Cardiac muscle cell (in vitro differentiated cells and primary cell): Measurements from ENCODE around the gene GGA2. TPM values are rescaled to one million over a fixed set of nuclear protein-coding genes. Genes with fewer than 3 reads are reported as not detected.

Experiments used
- DNase-seq, 2 donors: peaks; one replicate each; pipeline versions ENCODE4 v3.0.0 to v3.0.0-alpha.2; 2010 to 2017; ENCODE audit warnings: low read depth in 1 of 2, low spot score in 1 of 2
- H3K27ac ChIP-seq: fragments of 200-600 bp; sonication (generic); 2 replicates; pipeline ENCODE4 v1.5.1; 2016
- H3K27me3 ChIP-seq: fragments of 200-600 bp; sonication (generic); 2 replicates; pipeline ENCODE4 v1.6.0; 2016; ENCODE audit warnings: control low read depth
- H3K36me3 ChIP-seq: fragments of 200-600 bp; sonication (generic); 2 replicates; pipeline ENCODE4 v1.5.1; 2016; ENCODE audit warnings: control low read depth
- H3K4me1 ChIP-seq: fragments of 200-600 bp; sonication (generic); 2 replicates; pipeline ENCODE4 v1.8.1; 2017; ENCODE audit warnings: low read depth, mild to moderate bottlenecking, mixed run types
- H3K4me3 ChIP-seq: fragments of 200-600 bp; sonication (generic); 2 replicates; pipeline ENCODE4 v1.5.1; 2016; ENCODE audit warnings: mild to moderate bottlenecking
- H3K9me3 ChIP-seq: fragments of 200-600 bp; sonication (generic); 2 replicates; pipeline ENCODE4 v1.5.1; 2017; ENCODE audit warnings: low read depth, mild to moderate bottlenecking, control low read depth
- polyA plus RNA-seq: library from polyadenylated mRNA; unstranded; fragments of >200 nt; fragmentation: Nextera tagmentation; extraction: Ambion mirVana; gene quantifications from 2 replicates; pipeline ENCODE4 v1.2.1, GENCODE V29; 2016
- total RNA-seq: library from RNA; depleted of rRNA; stranded (reverse); fragments of >200 nt; gene quantifications from 2 replicates; pipeline ENCODE4 v1.2.3, GENCODE V29; 2016
- TF ChIP-seq, protein P1 (sequence below): IDR thresholded peaks from 2 replicates; pipeline ENCODE4 v1.5.1; 2012; ENCODE audit warnings: low read depth, mild to moderate bottlenecking, low read length

The GGA2 gene
- total and polyA plus RNA-seq, 2 experiments from 2014 or later = 126 to 149 TPM

DNA sequence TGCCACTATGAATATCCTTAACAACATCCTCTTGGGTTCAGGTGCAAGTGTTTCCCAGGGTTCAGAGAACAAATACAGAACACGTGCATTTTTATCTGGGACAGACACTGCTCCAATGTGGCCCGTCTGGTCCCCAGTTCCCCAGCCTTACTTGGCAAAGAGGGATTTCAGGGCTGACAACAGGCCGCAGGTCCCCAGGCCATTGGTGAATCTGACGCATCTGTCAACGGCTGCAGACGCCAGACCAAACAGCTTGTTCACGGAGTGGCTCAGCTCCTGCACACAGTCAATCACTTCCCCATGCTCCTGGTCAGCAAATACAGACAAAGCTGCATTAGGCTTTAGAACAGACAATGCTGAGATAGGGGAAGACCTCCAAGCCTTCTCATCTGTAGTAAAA lies 93.5 kb downstream of the GGA2 start:
- Histone ChIP-seq H3K27ac (peak overlapping the region; percentile 23), H3K9me3 (no peaks in the 10 kb centered on the region), H3K27me3 (no peaks in the 10 kb centered on the region), H3K4me3 (no peak overlapping the region), H3K36me3 (peaks cover 6% of the 10 kb centered on the region), H3K4me1 (no peaks in the 10 kb centered on the region)
- peak in 1 of 2 donors; percentile 65 for DNase-seq
- TF ChIP-seq, protein P1, sequence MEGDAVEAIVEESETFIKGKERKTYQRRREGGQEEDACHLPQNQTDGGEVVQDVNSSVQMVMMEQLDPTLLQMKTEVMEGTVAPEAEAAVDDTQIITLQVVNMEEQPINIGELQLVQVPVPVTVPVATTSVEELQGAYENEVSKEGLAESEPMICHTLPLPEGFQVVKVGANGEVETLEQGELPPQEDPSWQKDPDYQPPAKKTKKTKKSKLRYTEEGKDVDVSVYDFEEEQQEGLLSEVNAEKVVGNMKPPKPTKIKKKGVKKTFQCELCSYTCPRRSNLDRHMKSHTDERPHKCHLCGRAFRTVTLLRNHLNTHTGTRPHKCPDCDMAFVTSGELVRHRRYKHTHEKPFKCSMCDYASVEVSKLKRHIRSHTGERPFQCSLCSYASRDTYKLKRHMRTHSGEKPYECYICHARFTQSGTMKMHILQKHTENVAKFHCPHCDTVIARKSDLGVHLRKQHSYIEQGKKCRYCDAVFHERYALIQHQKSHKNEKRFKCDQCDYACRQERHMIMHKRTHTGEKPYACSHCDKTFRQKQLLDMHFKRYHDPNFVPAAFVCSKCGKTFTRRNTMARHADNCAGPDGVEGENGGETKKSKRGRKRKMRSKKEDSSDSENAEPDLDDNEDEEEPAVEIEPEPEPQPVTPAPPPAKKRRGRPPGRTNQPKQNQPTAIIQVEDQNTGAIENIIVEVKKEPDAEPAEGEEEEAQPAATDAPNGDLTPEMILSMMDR = no peak

- H3K27me3 ChIP-seq = no peaks in the 10 kb centered on the region
- H3K4me1 ChIP-seq = no peaks in the 10 kb centered on the region
- H3K4me3 ChIP-seq = no peak overlapping the region
- H3K36me3 ChIP-seq = peaks cover 11% of the 10 kb centered on the region
- no peaks in the 10 kb centered on the region for H3K9me3 ChIP-seq
- TF ChIP-seq, protein P1 = no peak
- H3K27ac ChIP-seq = peak overlapping the region; percentile 18
- DNase-seq = no peak
These were observed 95.6 kb downstream of the GGA2 start for GRCh38 chr16:23414731-23415130.

Other genes with a start within 250 kb of the GGA2 start
- not detected in 2 replicates for gene SCNN1B, start 208.2 kb downstream of the GGA2 start, total RNA-seq
- gene SCNN1B, start 208.2 kb downstream of the GGA2 start, polyA plus RNA-seq = not detected in 2 replicates
- 9.7 and 23.5 TPM in 2 replicates for gene COG7, start 57.3 kb downstream of the GGA2 start, total RNA-seq
- 10.6 and 11.9 TPM in 2 replicates for gene COG7, start 57.3 kb downstream of the GGA2 start, polyA plus RNA-seq
- gene EARS2, start 46.9 kb upstream of the GGA2 start, total RNA-seq = 25.5 and 57.2 TPM in 2 replicates
- gene EARS2, start 46.9 kb upstream of the GGA2 start, polyA plus RNA-seq = 21.0 and 23.3 TPM in 2 replicates
- gene UBFD1, start 47.2 kb upstream of the GGA2 start, total RNA-seq = 256 and 277 TPM in 2 replicates
- gene UBFD1, start 47.2 kb upstream of the GGA2 start, polyA plus RNA-seq = 56.5 and 66.9 TPM in 2 replicates
- gene NDUFAB1, start 85.8 kb upstream of the GGA2 start, total RNA-seq = 108 and 192 TPM in 2 replicates
- gene NDUFAB1, start 85.8 kb upstream of the GGA2 start, polyA plus RNA-seq = 369 and 431 TPM in 2 replicates
- 8.3 and 9.5 TPM in 2 replicates for gene PALB2, start 130.8 kb upstream of the GGA2 start, total RNA-seq
- 10.8 and 13.8 TPM in 2 replicates for gene PALB2, start 130.8 kb upstream of the GGA2 start, polyA plus RNA-seq
- gene DCTN5, start 131.0 kb upstream of the GGA2 start, total RNA-seq = 22.8 and 42.8 TPM in 2 replicates
- gene DCTN5, start 131.0 kb upstream of the GGA2 start, polyA plus RNA-seq = 39.0 and 39.2 TPM in 2 replicates
- 6.8 and 93.3 TPM in 2 replicates for gene PLK1, start 168.4 kb upstream of the GGA2 start, total RNA-seq
- 13.4 and 134 TPM in 2 replicates for gene PLK1, start 168.4 kb upstream of the GGA2 start, polyA plus RNA-seq
- 0.11 and 0.54 TPM in 2 replicates for gene ERN2, start 202.7 kb upstream of the GGA2 start, total RNA-seq
- gene ERN2, start 202.7 kb upstream of the GGA2 start, polyA plus RNA-seq = 0.44 and 0.60 TPM in 2 replicates
- gene CHP2, start 244.5 kb upstream of the GGA2 start, total RNA-seq = not detected in 2 replicates
- not detected in 2 replicates for gene CHP2, start 244.5 kb upstream of the GGA2 start, polyA plus RNA-seq